Keratinocyte (primary cell): ENCODE data around the gene NEUROD2. TPM values are rescaled to one million over a fixed set of nuclear protein-coding genes. Genes with fewer than 3 reads are reported as not detected.

Source experiments
- DNase-seq: peaks from one replicate; pipeline ENCODE4 v3.0.0-alpha.2; 2011; ENCODE audit warnings: low read depth, missing footprints, low spot score
- FAIRE-seq: peaks from 2 replicates; lab custom pipeline; 2011; peaks lifted over from hg19 to GRCh38; lab: Jason Lieb, UNC
- H2AFZ ChIP-seq: 2 replicates; pipeline ENCODE4 v1.6.0; 2012; ENCODE audit warnings: low read length, control low read depth, inconsistent platforms; ENCODE audit not compliant: control insufficient read depth
- H3K27ac ChIP-seq: 2 replicates; pipeline ENCODE4 v1.5.1; 2011; ENCODE audit warnings: low read length; ENCODE audit not compliant: control insufficient read depth, insufficient read depth
- H3K27me3 ChIP-seq: 3 replicates; pipeline ENCODE4 v1.6.0; 2011; ENCODE audit warnings: low read length; ENCODE audit not compliant: control insufficient read depth, insufficient read depth; ENCODE audit errors: extremely low read depth
- H3K36me3 ChIP-seq, 2 experiments: 2 replicates in 1 of 2; 3 replicates in 1 of 2; pipeline ENCODE4 v1.5.1; 2011; ENCODE audit warnings: low read length in 2 of 2, mild to moderate bottlenecking in 1 of 2; ENCODE audit not compliant: control insufficient read depth in 2 of 2, insufficient read depth in 2 of 2; ENCODE audit errors: extremely low read depth in 1 of 2
- H3K4me1 ChIP-seq: 3 replicates; pipeline ENCODE4 v1.5.1; 2011; ENCODE audit warnings: low read length; ENCODE audit not compliant: control insufficient read depth, insufficient read depth; ENCODE audit errors: extremely low read depth
- H3K4me2 ChIP-seq: 3 replicates; pipeline ENCODE4 v1.6.0; 2011; ENCODE audit warnings: low read depth, low read length; ENCODE audit not compliant: control insufficient read depth, insufficient read depth; ENCODE audit errors: extremely low read depth
- H3K4me3 ChIP-seq, 3 experiments: fragments of 200-600 bp in 1 of 3; sonication (generic) in 1 of 3; 2 replicates in 2 of 3; 3 replicates in 1 of 3; pipeline ENCODE4 v1.5.1; 2011 to 2016; ENCODE audit warnings: low read length in 3 of 3, mild to moderate bottlenecking in 3 of 3, control low read depth in 2 of 3, inconsistent platforms in 1 of 3, low read depth in 1 of 3, mixed read lengths in 1 of 3, mixed run types in 1 of 3, moderate library complexity in 1 of 3; ENCODE audit not compliant: control insufficient read depth in 2 of 3, insufficient read depth in 2 of 3; ENCODE audit errors: extremely low read depth in 1 of 3
- H3K79me2 ChIP-seq: 2 replicates; pipeline ENCODE4 v1.6.0; 2012; ENCODE audit warnings: low read length; ENCODE audit not compliant: control insufficient read depth, insufficient read depth
- H3K9ac ChIP-seq: 3 replicates; pipeline ENCODE4 v1.6.0; 2011; ENCODE audit warnings: low read length; ENCODE audit not compliant: control insufficient read depth, insufficient read depth; ENCODE audit errors: extremely low read depth
- H3K9me1 ChIP-seq: 3 replicates; pipeline ENCODE4 v1.6.0; 2011; ENCODE audit warnings: low read length; ENCODE audit not compliant: control insufficient read depth, insufficient read depth; ENCODE audit errors: extremely low read depth
- H3K9me3 ChIP-seq: 2 replicates; pipeline ENCODE4 v1.5.1; 2012; ENCODE audit warnings: low read depth, low read length; ENCODE audit not compliant: control insufficient read depth
- H4K20me1 ChIP-seq: 3 replicates; pipeline ENCODE4 v1.6.0; 2011; ENCODE audit warnings: low read length; ENCODE audit not compliant: control insufficient read depth, insufficient read depth; ENCODE audit errors: extremely low read depth
- EZH2 ChIP-seq: IDR thresholded peaks from one replicate; pipeline ENCODE4 v1.6.1; 2012; ENCODE audit warnings: inconsistent platforms, mild to moderate bottlenecking, low read length, moderate library complexity
- dilution Hi-C: fragments of 300-500 bp; cut with MboI; formaldehyde crosslinking; loops from one replicate; pipeline ENCODE4 v1.7.0; 2020; ENCODE audit warnings: low sequenced_read_pairs; ENCODE audit not compliant: extremely low pct_ligation_motif_present
- polyA plus RNA-seq, 5 experiments: library from polyadenylated mRNA; depleted of rRNA in 3 of 5; stranded (reverse) in 3 of 5; stranded (forward) in 1 of 5; unstranded in 1 of 5; fragments of >200 nt; gene quantifications; 1 replicate in 1 of 5; 2 replicates in 3 of 5; 3 replicates in 1 of 5; pipeline versions ENCODE4 v1.2.1 to v1.2.3, GENCODE V29; 2011 to 2012; ENCODE audit warnings: missing spikeins in 2 of 5, low read depth in 1 of 5, low replicate concordance in 1 of 5
- TF ChIP-seq, protein P1 (sequence below), 3 experiments: IDR thresholded peaks in 1 of 3; conservative IDR thresholded peaks in 1 of 3; optimal IDR thresholded peaks in 1 of 3; 2 replicates in 2 of 3; 3 replicates in 1 of 3; pipeline versions ENCODE3 to v1.5.1; 2011; ENCODE audit warnings: low read length in 3 of 3, mild to moderate bottlenecking in 3 of 3, moderate library complexity in 2 of 3, control low read depth in 1 of 3, inconsistent platforms in 1 of 3; ENCODE audit not compliant: insufficient read depth in 2 of 3; ENCODE audit errors: extremely low read depth in 1 of 3

The NEUROD2 gene
- polyA plus RNA-seq, 1 donor (not counting 4 experiments of a cell fraction or from before 2014, with no cell fraction given), result not detected

- FAIRE-seq, result no peak
- H3K4me1 ChIP-seq, result peaks cover 31% of the 10 kb centered on the region
- no peak for TF ChIP-seq EZH2
- TF ChIP-seq, protein P1, sequence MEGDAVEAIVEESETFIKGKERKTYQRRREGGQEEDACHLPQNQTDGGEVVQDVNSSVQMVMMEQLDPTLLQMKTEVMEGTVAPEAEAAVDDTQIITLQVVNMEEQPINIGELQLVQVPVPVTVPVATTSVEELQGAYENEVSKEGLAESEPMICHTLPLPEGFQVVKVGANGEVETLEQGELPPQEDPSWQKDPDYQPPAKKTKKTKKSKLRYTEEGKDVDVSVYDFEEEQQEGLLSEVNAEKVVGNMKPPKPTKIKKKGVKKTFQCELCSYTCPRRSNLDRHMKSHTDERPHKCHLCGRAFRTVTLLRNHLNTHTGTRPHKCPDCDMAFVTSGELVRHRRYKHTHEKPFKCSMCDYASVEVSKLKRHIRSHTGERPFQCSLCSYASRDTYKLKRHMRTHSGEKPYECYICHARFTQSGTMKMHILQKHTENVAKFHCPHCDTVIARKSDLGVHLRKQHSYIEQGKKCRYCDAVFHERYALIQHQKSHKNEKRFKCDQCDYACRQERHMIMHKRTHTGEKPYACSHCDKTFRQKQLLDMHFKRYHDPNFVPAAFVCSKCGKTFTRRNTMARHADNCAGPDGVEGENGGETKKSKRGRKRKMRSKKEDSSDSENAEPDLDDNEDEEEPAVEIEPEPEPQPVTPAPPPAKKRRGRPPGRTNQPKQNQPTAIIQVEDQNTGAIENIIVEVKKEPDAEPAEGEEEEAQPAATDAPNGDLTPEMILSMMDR (optimal IDR thresholded peaks at IDR 0.05 in 1 of 3, IDR thresholded peaks at IDR 0.05 in 1 of 3, conservative IDR thresholded peaks at IDR 0.05 in 1 of 3; ENCODE audit: extremely low read depth in 1 of 3, insufficient read depth in 2 of 3, low read length in 3 of 3), result no peak
These were observed 6.6 kb downstream of the NEUROD2 start for GRCh38 chr17:39600997-39601597.

GRCh38 chr17:39600288-39600996, 7.3 kb downstream of the NEUROD2 start:
- dilution Hi-C loops, result no loop called here
- no peak for FAIRE-seq
- Histone ChIP-seq H3K4me3 (no peak overlapping the region), H3K27ac (no peak overlapping the region), H4K20me1 (peaks cover 6% of the 10 kb centered on the region), H2AFZ (no peak overlapping the region), H3K4me2 (no peak overlapping the region), H3K79me2 (no peaks in the 10 kb centered on the region), H3K9ac (no peak overlapping the region), H3K4me1 (peaks cover 27% of the 10 kb centered on the region), H3K27me3 (peaks cover 91% of the 10 kb centered on the region), H3K9me3 (no peaks in the 10 kb centered on the region), H3K36me3 (no peaks in the 10 kb centered on the region), H3K9me1 (no peaks in the 10 kb centered on the region)
- no peak for DNase-seq
- TF ChIP-seq EZH2, result no peak
- TF ChIP-seq, protein P1 (optimal IDR thresholded peaks at IDR 0.05 in 1 of 3, IDR thresholded peaks at IDR 0.05 in 1 of 3, conservative IDR thresholded peaks at IDR 0.05 in 1 of 3; ENCODE audit: extremely low read depth in 1 of 3, insufficient read depth in 2 of 3, low read length in 3 of 3), result no peak

More at GRCh38 chr17:39600997-39601597, 6.6 kb downstream of the NEUROD2 start:
- no peak overlapping the region for H3K4me2 ChIP-seq
- no peak for DNase-seq
- no peak overlapping the region for H3K27ac ChIP-seq
- peaks cover 6% of the 10 kb centered on the region for H4K20me1 ChIP-seq
- no peaks in the 10 kb centered on the region for H3K36me3 ChIP-seq
- no peaks in the 10 kb centered on the region for H3K9me3 ChIP-seq
- H3K9me1 ChIP-seq, result no peaks in the 10 kb centered on the region
- no peaks in the 10 kb centered on the region for H3K79me2 ChIP-seq
- dilution Hi-C loops, result no loop called here
- no peak overlapping the region for H2AFZ ChIP-seq
- no peak overlapping the region for H3K9ac ChIP-seq
- H3K27me3 ChIP-seq, result peaks cover 91% of the 10 kb centered on the region
- no peak overlapping the region for H3K4me3 ChIP-seq
